CD4-positive, alpha-beta T cell treated with Interleukin-4 for 4 hours (primary cell): Measurements from ENCODE around the gene SCFD2.
"Not testable (repeated sequence)": the region's sequence is repeated elsewhere in the genome, so short reads cannot be mapped to it uniquely, and the experiment has no call there.

ENCODE experiments used
- DNase-seq: peaks from one replicate; pipeline ENCODE4 v3.0.0-alpha.2; 2020

Gene SCFD2

GRCh38 chr4:53340145-53340544 lies 25.7 kb downstream of the SCFD2 start:
- DNase-seq = not testable (repeated sequence)

DNA sequence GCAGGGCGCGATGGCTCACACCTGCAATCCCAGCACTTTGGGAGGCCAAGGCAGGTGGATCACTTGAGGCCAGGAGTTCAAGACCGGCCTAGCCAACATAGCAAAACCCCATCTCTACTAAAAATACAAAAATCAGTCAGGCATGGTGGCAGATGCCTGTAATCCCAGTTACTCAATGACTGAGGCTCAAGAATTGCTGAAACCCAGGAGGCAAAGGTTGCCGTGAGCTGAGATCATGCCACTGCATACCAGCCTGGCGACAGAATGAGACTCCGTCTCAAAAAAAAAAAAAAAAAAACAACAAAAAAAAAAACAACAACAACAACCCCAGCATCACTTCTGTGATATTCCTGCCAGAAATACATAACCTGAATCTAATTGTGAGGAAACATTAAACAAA lies 30.9 kb downstream of the SCFD2 start:
- not testable (repeated sequence) for DNase-seq

GRCh38 chr4:53326535-53326934 lies 39.3 kb downstream of the SCFD2 start:
- no peak for DNase-seq

DNA sequence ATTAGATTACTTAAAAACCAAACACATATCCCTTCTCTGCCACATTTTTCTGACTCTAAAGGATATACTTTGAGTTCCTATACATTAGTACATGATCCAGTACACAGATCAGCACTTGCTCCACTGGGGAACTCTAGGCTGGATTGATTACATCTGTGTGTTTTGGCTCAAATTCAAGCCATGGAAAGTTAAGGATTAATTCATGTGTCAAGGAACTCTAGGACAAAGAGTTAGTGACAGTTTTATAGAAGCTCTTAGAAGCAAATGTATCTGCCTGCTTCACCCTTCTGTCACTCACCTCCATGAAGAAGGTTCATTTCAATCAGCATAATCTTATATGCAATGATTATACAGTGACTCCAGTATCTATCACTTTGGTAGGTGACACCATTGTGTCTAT lies 43.2 kb downstream of the SCFD2 start:
- DNase-seq = no peak

- no peak for DNase-seq
These were observed 43.9 kb downstream of the SCFD2 start for GRCh38 chr4:53321984-53322289.

DNA sequence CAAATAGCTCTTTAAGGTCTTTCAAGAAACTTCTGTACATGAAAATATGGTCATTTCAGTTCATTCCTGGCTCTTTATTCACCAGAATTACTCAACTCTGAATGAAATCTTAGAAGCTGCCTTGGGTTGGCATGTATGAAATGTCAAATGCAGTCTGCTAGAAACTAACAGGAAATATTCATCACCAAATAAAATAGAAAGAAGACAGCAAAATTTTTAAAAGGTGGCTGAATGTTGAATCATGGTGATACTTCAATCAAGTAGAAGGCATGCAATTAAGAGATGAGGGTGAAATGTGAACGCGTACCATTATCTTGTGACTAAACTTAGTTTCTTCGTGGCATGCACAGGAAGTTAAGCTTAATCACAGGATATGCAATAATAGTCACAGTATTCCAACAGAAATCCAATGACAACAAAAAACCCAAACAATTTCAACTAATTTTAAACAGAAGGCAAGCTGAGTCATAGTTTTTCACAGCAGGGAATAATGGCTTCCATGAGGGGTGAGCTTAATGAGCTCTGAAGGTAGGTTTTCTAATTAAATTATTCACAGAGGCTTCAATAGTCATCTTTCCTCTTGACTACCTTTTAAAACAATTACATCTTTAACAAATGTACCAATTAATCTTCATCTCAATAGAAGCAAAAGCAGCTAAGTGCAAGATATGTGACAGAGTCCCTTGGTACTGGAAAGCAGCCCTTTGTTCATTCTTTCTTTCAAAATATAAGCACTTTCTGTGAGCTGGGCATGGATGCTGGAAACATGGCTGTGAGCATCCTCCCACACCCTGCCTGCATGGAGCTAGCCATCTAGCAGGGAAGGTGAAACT lies 44.5 kb downstream of the SCFD2 start:
- DNase-seq = no peak

DNA sequence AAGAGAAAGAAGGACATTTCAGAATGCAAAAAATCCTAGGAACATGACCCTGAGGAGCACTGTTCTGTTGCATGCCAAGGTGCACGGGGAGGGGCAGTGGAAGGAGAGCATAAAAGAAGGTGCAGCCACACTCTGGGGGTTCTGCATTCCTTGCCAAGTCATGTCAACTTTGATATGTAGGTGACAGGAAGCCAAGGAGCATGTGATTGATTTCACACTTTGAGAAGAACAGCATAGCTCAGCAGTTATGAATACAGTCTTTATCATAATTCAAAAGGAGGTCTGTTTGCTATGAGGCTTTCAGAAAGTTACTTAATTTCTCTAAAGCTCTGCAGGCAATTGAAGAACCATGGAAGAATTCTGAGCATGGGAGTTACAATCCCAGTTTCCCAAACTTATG lies 50.6 kb downstream of the SCFD2 start:
- no peak for DNase-seq

- DNase-seq = no peak
These were observed 51.6 kb downstream of the SCFD2 start for GRCh38 chr4:53314252-53314651.

- no peak for DNase-seq
These were observed 52.4 kb downstream of the SCFD2 start for GRCh38 chr4:53313510-53313909.

DNA sequence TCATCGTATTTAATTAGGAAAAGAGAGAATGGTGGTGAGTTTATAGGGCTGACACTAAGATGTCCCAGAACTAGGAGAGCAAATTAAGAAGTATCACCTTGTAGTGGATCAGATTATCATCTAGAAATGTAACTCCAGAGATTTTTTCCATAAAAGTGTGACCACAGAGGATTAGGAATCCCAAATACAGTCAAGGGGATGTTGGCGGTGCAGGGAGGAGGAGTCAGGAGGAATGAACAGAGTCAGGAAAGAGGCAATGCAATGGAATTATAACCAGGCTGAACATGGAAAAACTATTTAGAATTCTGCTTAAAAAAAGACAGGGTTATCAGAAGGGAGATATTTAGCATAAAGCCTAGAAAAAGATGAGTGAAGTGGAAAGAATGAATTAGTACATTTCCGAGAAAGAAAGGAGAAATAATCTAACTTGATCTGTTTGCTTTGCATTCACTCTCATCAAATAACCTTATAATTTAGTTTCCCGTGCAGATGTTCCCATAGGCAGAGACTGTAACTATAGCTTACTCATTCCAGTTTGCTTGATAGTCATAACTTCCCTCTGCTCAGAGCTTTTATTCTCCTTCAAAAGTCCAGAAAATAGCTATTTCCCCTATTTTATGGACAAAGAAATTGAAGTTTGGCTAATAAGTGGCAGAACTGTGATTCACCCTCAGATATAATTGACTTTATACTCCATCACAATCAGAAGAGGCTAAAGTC lies 56.4 kb downstream of the SCFD2 start:
- DNase-seq = no peak

GRCh38 chr4:53307819-53308780 lies 57.8 kb downstream of the SCFD2 start:
- no peak for DNase-seq

DNA sequence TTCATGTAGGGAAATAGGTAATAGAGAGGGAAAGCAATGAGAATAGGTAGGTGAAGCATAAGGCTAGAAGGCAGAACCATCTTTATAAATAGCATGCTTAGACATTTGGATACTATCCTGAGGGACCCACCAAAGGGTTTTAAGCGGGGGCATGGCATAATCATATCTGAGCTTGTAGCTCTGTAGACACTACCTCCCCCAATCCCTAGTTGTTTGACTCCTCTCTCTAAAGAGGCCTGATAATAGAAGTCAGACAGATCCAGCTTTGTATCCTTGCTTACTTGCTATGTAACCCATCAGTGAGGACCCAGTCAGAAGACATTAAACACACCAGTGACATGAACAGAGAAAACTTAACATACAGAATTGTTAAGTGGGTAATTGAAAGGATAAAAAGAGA lies 58.7 kb downstream of the SCFD2 start:
- DNase-seq = no peak

GRCh38 chr4:53306729-53307128 lies 59.1 kb downstream of the SCFD2 start:
- no peak for DNase-seq

DNA sequence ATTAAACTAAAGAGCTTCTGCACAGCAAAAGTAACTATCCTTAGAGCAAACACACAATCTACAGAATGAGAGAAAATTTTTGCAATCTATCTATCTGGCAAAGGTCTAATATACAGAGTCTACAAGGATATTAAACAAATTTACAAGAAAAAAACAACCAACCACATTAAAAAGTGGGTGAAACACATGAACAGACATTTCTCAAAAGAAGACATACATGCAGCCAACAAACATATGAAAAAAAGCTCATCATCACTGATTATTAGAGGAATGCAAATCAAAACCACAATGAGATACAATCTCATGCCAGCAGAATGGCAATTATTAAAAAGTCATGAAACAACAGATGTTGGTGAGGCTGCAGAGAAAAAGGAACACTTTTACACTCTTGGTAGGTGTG lies 73.7 kb downstream of the SCFD2 start:
- DNase-seq = not testable (repeated sequence)

DNA sequence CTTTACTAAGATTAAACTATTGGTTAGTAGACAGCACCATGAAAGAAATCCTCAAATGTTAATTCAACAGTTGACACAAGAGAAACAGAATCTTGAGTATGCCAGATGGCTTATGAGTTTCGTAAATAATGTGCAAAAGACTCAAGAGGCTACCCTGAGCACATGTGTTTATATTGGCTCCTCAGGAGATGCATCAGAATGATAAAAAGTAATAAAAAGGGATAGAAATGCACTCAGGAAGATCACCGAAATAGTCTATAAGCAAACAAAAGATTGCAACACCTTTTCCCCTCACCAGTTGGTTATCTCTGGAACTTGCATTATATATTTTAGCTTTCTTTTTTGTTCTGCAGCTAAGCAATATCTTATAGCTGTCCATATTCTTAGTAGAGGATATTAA lies 84.4 kb downstream of the SCFD2 start:
- no peak for DNase-seq

DNA sequence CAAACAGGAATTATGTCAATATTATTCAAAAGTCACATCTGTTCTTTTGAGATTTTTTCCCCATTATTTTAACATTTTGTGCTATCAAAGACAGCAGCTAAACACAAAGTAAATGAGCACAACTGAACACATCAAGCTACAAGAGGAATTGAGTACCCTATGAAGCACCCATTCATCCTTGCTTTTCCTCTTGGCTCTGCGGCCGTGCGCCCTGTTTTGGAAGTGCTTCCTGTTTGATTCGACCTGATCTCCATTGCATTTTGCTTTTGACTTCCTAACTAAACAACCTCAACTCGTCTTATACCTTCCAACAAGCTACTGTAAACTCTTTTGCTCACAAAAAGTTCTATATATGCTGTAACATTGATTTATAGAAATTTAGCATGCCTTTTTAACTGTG lies 85.0 kb downstream of the SCFD2 start:
- DNase-seq = no peak

DNA sequence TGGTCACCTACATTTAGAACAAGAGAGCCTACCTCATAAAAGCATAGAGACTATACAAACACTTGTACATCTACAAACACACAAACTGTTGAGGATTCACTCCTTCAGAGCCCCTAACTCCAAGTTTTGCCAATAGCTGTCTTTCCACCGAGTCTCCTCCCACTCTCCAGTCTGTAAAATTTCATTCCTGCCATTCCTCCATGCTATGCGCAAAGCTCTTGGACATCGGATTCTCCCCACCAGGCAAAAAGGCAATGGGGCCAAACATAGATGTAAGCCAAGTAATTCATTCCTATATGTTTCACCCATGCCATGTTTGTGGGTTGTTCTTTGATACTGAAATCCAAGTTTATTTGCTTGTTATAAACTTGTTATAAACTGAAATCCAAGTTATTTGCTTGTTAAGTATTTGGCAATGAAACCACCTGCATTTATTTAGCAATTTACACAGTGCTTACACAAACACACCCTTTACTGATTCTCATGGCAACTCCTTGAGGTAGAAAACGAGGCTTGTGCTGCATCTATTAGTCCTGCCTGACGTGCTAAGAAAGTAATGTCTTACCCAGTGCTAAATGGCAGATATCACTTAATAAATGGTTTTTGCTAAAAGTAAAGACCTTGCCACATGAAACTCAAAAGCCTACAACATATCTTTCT lies 91.1 kb downstream of the SCFD2 start:
- no peak for DNase-seq

DNA sequence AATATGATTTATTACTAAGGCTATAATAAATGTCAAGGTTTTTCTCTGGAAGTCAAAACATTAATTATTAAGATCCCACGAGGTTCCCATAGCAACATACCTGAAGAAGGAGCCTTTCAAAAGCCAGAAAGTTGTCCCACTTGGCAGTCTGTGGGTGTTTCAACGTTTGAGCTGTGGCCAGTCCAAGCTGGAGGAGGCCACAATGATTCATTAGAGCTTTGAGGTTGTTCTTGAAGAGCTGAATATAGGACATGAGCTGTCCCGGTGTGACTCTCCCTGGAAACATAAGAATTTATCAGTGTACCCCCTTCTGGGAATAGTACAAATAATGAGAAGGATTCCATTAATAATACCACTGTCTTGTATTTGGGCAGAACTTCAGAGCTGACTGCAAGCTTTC lies 92.1 kb downstream of the SCFD2 start:
- no peak for DNase-seq

DNA sequence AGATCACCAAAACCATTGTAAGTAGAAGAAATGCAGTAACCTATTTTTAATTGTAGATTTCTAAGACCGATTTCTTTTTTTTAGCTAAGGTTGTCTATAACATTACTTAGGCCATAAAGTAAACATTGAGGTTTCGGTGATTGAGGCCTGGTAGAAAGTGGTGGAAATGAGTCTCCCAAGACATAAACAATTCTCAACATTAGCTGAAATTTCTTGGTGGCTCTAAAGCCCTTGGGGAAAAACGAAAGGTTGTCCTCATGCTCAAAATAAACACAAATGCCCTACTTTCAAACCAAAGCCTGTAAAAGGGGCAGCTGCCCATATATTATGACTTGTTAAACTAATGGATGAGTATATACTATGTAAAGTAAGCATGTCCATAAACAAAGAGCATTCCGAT lies 98.8 kb downstream of the SCFD2 start:
- DNase-seq = no peak

- not testable (repeated sequence) for DNase-seq
These were observed 109.9 kb downstream of the SCFD2 start for GRCh38 chr4:53255986-53256385.

DNA sequence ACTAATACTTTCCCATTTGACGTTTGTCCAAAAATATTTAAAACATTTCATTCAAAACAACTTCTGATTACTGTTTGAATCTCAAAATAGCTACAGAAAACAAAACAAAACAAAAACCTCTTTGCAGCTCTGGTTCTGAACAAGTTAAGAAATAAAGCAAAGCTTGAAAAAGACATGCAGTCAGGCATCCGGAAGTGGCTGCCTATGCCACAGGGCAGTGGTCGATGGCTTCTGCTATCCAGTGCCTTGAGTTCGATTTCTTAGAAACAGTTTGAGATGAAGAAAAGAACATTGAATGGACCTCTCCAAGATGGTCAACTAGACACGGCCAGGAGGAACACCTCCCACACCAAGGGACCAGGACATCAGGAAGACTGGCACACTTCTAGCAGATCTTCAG lies 125.3 kb downstream of the SCFD2 start:
- no peak for DNase-seq

GRCh38 chr4:53238352-53238751 lies 127.5 kb downstream of the SCFD2 start:
- not testable (repeated sequence) for DNase-seq

DNA sequence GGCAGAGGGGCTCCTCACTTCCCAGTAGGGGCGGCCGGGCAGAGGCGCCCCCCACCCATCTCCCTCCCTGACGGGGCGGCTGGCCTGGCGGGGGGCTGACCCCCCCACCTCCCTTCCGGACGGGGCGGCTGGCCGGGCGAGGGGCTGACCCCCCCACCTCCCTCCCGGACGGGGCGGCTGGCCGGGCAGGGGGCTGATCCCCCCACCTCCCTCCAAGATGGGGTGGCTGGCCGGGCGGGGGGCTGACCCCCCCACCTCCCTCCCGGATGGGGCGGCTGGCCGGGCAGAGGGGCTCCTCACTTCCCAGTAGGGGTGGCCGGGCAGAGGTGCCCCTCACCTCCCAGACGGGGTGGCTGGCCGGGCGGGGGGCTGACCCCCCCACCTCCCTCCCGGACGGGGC lies 128.1 kb downstream of the SCFD2 start:
- DNase-seq = not testable (repeated sequence)
